Measurements from ENCODE around the gene NXN.
"Not testable (repeated sequence)": the region's sequence is repeated elsewhere in the genome, so short reads cannot be mapped to it uniquely, and the experiment has no call there.

NXN gene

DNA sequence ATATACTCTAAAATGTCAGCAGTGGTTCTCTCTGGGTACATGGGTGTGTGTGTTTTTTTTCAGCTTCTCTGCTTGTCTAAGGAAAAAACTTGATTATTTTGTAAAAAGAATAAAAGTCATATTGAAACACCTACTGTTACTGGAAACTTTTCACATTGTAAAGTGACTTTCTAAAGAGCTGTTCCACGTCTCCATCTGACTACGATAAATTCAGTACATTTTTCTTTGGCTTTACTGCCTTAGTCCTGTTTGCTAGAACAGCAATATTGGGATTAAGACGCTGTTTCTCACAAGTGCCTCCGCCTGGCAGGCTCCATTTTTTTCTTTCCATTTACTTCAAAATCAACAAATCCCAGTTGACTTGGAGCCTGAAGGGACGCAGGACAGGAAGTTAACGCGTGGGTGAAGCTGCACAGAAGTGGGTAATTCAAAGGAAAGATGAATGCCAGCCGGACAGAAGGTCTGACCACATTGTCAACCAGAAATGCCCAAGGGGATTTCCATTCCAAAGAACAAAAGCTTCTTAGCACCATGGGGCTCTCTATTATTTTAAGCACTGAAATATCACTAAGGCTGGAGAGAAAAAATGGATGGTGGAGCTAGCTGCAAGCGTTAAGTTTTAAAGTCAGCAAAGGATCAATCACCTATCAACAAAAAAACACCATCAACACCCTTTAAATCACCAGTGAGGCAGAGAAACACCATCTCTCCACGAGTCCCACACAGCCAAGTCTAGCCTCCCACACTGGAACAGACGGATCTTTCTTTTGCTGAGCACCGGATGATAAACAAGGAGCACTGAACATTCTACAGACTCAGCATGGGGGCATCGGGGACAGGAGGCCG lies 205.9 kb downstream of the NXN start:
- DNase-seq (ENCODE audit: low read depth, low spot score), result no peak

DNA sequence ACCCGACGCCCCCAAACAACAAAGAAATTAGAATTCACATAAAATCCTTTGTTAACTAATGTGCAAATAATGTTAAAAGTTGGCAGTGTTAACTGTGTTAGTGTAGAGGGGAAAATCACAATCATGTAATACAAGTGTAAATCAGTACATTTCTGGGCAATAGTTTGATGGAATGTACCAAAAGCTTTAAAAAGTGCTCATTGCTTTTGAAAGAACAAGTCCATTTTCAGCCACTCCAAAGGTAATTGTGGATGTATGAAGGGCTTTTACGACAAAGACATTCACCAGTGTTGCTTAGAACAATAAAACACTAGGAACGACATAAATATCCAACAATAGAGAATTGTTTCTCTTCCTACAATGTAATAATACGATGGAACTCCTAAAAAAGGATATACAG lies 206.6 kb downstream of the NXN start:
- DNase-seq (ENCODE audit: low read depth, low spot score), result no peak

DNA sequence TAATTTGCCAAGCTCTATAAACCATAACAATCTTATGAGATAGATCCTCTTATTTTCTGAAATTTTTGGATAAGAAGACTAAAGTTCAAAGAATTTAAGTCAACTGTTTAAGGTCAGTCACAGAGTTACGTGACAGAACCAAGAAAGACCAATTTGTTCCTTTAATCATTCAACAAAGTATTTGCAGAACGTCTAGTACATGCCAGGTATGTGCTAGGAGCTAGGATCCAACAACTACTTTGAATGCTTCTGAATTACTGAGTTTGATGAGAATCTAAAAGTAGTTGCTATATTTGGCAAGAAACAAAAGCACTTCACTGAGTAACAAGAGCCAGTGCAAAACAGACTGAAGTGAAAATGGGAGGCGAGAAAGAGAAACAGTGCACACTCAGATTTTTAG lies 212.5 kb downstream of the NXN start:
- DNase-seq (ENCODE audit: low read depth, low spot score), result no peak

DNA sequence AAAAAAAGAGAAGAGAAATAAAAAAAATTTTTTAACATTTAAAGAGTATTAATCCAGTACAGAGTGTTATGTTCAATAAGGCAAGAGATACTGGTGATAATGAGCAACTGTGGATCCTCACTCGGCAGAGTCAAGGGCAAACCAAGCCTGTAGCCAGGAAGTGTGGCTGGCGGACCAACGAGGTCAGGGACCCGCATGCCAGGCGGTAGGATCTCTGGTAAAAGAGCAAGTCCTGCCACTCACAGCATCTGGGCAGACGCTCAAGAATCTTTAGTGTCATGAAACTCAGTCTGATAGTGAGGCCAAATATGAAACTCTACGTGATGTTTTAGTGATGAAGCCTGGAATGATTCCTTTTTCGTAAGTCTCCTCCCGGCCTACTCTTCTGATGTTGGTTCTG lies 219.2 kb downstream of the NXN start:
- DNase-seq (ENCODE audit: low read depth, low spot score), result no peak

DNA sequence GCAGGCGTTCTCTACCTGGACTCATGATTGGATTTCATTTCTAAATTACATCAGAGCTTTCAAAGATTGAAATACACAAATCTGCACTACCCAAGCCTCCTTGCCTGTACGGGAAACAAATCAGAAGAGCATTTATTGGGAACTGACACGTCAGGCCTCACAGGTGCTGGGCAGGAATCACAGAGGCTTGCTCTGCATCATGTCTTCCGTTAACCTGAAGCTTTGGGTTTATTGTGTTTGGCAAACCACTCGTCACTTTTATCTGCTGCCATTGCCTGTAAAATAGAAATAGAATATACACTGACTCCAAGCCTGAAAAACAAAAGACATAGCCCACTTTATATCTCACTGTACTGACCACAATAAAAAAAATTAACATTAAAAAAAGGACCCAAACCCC lies 219.6 kb downstream of the NXN start:
- no peak for DNase-seq (ENCODE audit: low read depth, low spot score)

DNA sequence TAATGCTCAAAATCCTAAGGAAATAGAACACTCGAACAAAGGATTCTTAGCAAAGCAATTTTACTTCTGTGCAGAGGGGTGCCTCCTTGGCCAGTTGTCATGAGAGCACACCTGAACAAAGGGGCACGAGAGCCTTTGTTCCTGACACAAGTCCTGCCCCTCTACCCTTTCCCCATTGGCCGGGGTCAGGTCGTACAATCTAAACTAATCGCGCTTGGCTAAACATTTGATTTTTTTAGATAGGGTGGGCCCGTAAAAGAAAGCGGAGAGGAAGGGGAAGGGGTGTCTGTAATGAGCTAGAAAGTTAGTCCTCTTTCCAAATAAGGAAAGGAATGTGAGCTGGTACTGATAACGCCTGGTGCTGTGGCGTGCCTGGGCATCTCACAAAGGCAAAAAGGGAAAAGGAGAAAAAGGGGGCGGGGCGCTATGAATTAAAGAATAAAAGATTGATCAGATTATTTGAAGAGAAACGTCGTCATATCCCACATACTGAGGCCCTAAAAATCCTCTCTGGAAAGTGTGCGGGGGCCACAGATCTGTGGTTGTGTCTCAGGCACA lies 223.5 kb downstream of the NXN start:
- DNase-seq (ENCODE audit: low read depth, low spot score), result not testable (repeated sequence)

DNA sequence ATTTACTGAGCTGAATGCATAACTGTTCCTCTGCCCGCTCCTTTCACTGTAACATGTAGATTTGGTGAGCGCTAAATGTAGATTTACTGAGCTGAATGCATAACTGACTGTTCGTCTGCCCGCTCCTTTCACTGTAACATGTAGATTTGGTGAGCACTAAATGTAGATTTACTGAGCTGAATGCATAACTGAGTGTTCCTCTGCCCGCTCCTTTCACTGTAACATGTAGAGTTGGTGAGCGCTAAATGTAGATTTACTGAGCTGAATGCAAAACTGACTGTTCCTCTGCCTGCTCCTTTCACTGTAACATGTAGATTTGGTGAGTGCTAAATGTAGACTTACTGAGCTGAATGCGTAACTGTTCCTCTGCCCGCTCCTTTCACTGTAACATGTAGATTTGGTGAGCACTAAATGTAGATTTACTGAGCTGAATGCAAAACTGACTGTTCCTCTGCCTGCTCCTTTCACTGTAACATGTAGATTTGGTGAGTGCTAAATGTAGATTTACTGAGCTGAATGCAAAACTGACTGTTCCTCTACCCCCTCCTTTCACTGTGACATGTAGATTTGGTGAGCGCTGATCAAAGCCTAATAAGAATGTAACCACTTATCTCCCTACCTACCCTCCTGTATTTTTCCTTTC lies 224.1 kb downstream of the NXN start:
- DNase-seq (ENCODE audit: low read depth, low spot score), result not testable (repeated sequence)

DNA sequence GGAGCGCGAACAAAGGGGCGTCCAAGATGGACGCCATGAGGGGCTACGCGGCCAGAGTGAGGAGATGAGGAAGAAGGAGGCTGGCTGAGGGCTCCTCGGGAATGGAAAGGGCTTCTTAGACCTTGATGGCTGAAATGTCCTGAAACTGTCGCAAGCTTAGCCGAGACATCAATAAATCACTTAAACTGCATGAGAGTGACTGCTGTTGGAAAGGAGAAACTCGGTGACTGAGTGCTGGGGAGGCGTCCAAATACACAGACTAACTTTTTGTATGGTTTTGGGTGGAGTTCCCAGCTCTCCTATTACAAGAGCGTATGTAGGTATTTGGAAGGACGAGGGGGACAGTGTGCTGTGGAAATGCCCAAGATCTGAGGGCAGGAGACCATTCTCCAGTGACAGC lies 226.2 kb downstream of the NXN start:
- no peak for DNase-seq (ENCODE audit: low read depth, low spot score)

DNA sequence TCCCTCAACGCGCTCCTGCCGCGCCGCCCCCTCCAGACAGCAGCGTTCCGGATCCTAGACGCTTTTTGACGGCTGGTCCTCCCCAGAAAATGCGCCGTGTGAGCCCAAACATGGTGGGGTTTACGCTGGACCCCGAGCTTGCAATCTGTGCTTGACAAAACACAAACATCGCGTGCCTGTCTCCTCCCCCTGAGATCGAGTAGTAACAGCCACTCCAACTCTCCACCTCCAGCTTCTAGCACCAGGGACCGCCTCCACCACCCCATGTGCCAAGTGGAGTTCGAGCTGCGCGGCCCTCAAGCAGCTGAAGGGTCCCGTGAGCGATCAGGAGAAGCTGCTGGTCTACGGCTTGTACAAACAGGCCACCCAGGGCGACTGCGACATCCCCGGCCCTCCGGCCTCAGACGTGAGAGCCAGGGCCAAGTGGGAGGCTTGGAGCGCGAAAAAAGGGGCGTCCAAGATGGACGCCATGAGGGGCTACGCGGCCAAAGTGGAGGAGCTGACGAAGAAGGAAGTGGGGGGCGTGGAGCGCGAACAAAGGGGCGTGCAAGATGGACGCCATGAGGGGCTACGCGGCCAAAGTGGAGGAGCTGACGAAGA lies 226.9 kb downstream of the NXN start:
- DNase-seq (ENCODE audit: low read depth, low spot score), result no peak

DNA sequence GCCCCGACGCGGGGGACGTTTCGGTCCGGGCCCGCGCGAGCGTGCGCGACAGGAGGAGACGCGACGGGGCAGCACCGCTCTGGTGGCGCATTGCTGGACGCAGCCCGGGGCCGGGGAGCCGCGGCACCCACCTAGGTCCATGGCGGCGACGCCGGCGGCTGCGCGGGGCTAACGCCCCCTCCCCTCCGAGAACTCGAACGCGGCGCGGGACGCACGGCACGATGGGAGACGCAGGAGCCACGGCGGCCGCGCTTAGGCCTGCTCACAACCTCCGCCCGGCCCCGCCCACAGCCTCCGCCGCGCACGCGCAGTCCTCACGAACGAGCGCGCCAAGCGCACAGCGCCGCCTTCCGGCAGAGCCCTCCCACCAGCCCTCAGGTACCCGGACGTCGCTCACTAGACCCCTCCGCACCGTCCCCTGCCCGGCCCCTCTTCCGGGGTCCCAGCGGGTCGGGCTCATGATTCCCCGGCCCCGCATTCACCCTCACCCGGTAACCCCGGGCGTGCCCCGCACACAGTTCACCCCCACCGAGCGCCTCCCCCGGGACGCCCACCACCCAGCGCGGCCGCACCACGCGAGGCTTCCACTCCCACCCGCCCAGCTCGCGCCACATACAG lies 227.5 kb downstream of the NXN start, which contains the start of gene GEMIN4:
Gene GEMIN4, minus strand, starts transcription at position 263 of the 618 bp plus-strand sequence. Its CDS starts 122 bp downstream, at position 141.
- DNase-seq (ENCODE audit: low read depth, low spot score), result peak; percentile 67

DNA sequence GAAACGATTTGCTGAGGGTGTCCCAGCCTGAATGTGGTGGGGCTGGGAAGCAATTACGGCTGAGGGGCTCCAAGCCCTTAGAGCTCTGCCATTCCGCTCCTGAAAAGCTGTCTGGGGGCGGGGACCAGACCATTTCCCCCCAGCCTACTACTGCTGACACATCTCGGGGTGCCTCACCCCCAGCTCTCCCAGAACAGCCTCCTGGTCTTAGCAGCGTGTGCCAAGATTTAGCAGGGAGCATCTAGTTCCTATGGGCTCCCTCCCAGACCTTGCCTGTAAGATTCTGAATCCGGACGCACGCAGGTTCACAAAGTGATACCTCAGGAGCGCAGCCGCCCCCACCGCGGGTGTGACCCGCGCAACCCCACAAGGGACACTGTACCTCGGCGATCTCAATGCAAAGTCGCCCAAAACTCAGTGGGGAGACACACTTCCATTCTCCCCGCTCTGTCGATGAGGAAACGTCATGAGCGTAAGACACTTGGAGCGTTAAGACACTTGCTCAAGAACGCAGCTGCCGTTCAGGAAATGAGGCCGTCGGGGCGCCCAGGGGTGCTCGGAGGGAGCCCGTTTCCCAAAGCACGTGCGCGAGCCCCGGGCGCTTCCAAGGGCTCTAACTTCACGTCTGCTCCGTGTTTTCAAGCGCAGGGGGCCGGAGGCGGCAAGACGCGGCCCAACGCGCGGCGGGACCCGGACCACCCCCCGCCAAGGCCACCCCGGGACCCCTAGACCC lies 228.1 kb downstream of the NXN start:
- DNase-seq (ENCODE audit: low read depth, low spot score), result no peak

DNA sequence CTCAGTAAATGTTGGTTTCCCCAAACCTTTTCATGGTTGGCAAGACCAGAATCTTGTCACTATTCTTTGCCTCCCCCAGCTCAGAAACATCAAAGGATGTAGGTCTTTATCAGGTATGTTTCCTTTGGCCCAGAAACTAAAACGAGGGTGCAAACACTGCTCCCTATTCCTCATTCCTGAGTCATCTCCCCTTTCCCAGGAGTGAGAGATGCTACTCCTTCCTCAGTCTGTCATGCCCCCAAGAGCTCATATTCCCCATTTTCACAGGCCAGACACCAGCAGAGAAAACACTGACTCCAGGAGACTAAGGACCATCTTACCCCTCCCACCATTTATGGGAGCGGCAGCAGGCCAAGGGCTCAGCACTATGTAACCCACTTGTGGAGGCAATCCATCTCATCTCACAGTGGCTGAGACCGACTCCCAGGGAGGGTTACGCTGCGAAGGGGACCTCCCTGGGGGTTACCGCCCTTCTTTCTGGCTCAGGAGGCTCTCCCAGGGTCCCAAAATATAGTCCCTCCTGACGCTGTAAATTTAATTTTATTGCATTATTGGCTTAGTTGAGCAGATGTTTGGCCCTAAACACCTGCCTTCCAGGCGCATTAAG lies 229.0 kb downstream of the NXN start:
- no peak for DNase-seq (ENCODE audit: low read depth, low spot score)

DNA sequence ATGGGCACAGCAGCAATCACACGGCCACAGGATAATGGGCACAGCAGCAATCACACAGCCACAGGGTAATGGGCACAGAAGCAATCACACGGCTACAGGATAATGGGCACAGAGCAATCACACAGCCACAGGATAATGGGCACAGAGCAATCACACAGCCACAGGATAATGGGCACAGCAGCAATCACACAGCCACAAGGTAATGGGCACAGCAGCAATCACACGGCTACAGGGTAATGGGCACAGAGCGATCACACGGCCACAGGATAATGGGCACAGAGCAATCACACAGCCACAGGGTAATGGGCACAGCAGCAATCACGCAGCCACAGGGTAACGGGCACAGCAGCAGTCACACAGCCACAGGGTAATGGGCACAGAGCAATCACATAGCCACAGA lies 230.2 kb downstream of the NXN start:
- not testable (repeated sequence) for DNase-seq (ENCODE audit: low read depth, low spot score)
